ENCODE measurements around the gene STX11.
A peak's percentile ranks its signal among the peaks of the same experiment; 100 is the strongest.

The STX11 gene

DNA sequence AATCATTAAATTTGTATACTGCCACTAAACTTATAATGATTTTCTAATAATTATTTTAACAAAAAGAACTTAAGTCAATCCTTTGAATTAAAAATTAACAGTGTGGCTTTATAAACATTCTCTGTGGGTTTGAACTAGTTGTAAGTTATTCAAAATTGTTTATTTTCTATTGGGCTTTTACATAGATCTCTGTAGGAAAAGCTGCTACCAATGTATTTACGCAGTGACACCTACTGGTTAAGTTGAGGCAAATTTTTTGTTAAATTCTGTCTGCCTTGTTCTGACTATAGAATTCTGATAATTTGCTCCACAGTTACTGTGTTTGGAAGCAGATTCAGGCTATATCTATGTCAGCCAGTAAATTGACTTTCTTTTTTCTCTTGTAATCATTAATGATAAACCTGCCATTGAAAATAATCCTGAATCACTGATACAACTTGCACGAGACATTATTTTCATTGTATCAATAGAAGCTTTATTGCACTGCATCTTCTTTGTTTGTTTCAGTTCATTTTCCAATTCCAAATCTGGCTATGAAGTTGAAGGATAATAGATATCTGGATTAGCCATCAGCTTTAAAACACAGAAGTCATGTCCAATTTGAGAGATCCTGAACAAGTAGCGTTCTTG is 68.9 kb downstream of the STX11 start:
- no peak overlapping the region for H3K4me3 ChIP-seq (ENCODE audit: low read length)

DNA sequence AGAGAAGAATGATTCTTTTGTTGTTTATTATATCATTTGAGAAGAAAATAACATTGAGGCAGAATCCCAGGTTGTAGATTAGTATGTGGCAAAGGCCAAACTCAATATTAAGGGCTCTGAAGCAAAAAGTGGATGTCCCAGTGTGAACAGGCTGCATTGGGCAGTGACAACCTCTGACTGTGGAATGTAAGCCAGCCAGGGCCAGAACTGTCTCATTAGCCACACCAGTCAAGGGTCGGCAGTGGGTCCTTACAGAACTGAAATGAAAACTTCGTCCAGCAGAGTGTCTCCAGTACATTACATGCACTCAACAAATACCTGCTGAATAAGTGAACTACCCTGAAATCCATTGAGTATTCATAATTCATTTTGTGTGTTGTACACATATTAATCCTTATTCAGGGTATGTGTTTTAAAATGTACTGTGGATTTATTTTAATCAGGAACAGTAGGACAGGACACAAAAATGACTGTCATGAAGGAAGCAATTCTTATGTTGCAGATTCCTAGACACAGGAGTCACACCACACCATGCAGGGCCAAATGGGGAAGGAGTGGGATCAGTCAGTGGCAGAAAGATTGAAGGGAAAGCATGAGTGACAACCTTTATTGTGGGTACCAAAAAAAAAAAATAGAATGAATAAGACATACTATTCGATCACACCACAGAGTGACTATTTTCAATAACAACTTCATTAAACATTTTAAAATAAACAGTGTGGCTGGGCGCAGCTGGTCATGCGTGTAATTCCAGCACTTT is 69.9 kb downstream of the STX11 start:
- DNase-seq, result no peak
- no peak overlapping the region for H3K27ac ChIP-seq (ENCODE audit: low read length)
- H3K4me1 ChIP-seq (ENCODE audit: low read length), result peaks cover 4% of the 10 kb centered on the region; the same call in 1 of the 2 replicates
- no peaks in the 10 kb centered on the region for H3K9me2 ChIP-seq (replicated peaks; ENCODE audit: insufficient read depth, low read length)
- H4K20me1 ChIP-seq (ENCODE audit: insufficient read depth, low read length), result no peaks in the 10 kb centered on the region
- no peaks in the 10 kb centered on the region for H3K9me3 ChIP-seq (replicated peaks; ENCODE audit: insufficient read depth, low read length)
- H3K36me3 ChIP-seq (replicated peaks; ENCODE audit: insufficient read depth, low read length), result no peaks in the 10 kb centered on the region
- no peaks in the 10 kb centered on the region for H3K27me3 ChIP-seq (replicated peaks; ENCODE audit: insufficient read depth, low read length)
- TF ChIP-seq, protein P1, sequence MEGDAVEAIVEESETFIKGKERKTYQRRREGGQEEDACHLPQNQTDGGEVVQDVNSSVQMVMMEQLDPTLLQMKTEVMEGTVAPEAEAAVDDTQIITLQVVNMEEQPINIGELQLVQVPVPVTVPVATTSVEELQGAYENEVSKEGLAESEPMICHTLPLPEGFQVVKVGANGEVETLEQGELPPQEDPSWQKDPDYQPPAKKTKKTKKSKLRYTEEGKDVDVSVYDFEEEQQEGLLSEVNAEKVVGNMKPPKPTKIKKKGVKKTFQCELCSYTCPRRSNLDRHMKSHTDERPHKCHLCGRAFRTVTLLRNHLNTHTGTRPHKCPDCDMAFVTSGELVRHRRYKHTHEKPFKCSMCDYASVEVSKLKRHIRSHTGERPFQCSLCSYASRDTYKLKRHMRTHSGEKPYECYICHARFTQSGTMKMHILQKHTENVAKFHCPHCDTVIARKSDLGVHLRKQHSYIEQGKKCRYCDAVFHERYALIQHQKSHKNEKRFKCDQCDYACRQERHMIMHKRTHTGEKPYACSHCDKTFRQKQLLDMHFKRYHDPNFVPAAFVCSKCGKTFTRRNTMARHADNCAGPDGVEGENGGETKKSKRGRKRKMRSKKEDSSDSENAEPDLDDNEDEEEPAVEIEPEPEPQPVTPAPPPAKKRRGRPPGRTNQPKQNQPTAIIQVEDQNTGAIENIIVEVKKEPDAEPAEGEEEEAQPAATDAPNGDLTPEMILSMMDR (IDR thresholded peaks at IDR 0.05; ENCODE audit: low read length), result no peak
- TF ChIP-seq EZH2 (optimal IDR thresholded peaks at IDR 0.05; ENCODE audit: low read depth, low read length) (no peak), EZH2phosphoT487 (IDR thresholded peaks at IDR 0.05; ENCODE audit: low read length) (no peak)
- H3F3A ChIP-seq (ENCODE audit: insufficient read depth, low read length), result 0 out of 2 replicates have a peak, but pooled peaks cover 4% of the 10 kb centered on the region
- H2AFZ ChIP-seq (ENCODE audit: low read length), result no peak overlapping the region
- H3K79me2 ChIP-seq (ENCODE audit: low read length), result no peaks in the 10 kb centered on the region
- no peak overlapping the region for H3K4me2 ChIP-seq (ENCODE audit: low read depth, low read length)
- H3K4me3 ChIP-seq (ENCODE audit: low read length), result no peak overlapping the region
- H3K9ac ChIP-seq (ENCODE audit: low read length), result no peak overlapping the region

More for the DNA sequence above, 68.9 kb downstream of the STX11 start:
- no peaks in the 10 kb centered on the region for H3K27me3 ChIP-seq (replicated peaks; ENCODE audit: insufficient read depth, low read length)
- no peaks in the 10 kb centered on the region for H3K9me3 ChIP-seq (replicated peaks; ENCODE audit: insufficient read depth, low read length)
- no peak overlapping the region for H2AFZ ChIP-seq (ENCODE audit: low read length)
- peaks cover 4% of the 10 kb centered on the region; the same call in 1 of the 2 replicates for H3K4me1 ChIP-seq (ENCODE audit: low read length)
- no peak overlapping the region for H3K4me2 ChIP-seq (ENCODE audit: low read depth, low read length)
- no peaks in the 10 kb centered on the region for H3K79me2 ChIP-seq (ENCODE audit: low read length)
- H3K9ac ChIP-seq (ENCODE audit: low read length), result no peak overlapping the region
- DNase-seq, result peak; percentile 40
- no peaks in the 10 kb centered on the region for H4K20me1 ChIP-seq (ENCODE audit: insufficient read depth, low read length)
- no peaks in the 10 kb centered on the region for H3K9me2 ChIP-seq (replicated peaks; ENCODE audit: insufficient read depth, low read length)
- H3K27ac ChIP-seq (ENCODE audit: low read length), result no peak overlapping the region
- TF ChIP-seq EZH2phosphoT487 (IDR thresholded peaks at IDR 0.05; ENCODE audit: low read length), result no peak
- TF ChIP-seq, protein P1 (IDR thresholded peaks at IDR 0.05; ENCODE audit: low read length), result peak; percentile 45
- no peaks in the 10 kb centered on the region for H3K36me3 ChIP-seq (replicated peaks; ENCODE audit: insufficient read depth, low read length)
- H3F3A ChIP-seq (ENCODE audit: insufficient read depth, low read length), result 0 out of 2 replicates have a peak, but pooled peaks cover 4% of the 10 kb centered on the region

DNA sequence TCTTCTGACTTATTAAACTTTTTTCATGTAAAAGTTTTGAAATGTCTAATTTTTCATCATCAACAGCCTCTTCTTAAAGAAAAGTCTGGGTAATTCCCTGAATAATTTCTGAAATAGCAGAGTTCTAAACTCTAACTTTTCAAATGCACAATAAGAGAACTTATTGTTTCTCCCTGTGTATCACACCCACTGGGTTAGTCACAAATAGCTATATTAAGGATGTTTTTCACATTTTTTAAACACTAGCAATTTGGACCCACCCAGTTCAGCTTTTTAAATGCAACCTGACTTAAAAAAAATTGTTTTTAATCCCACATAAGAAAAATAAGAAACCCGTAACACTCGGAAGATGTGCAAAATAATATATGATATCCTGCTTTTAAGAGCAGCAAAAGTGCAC is 73.4 kb downstream of the STX11 start:
- Histone ChIP-seq H3K27me3 (replicated peaks; ENCODE audit: insufficient read depth, low read length) (no peaks in the 10 kb centered on the region), H3K9ac (ENCODE audit: low read length) (no peak overlapping the region), H3K9me2 (replicated peaks; ENCODE audit: insufficient read depth, low read length) (no peaks in the 10 kb centered on the region), H3K79me2 (ENCODE audit: low read length) (no peaks in the 10 kb centered on the region), H3F3A (ENCODE audit: insufficient read depth, low read length) (no peaks in the 10 kb centered on the region), H3K4me1 (ENCODE audit: low read length) (no peaks in the 10 kb centered on the region), H3K36me3 (replicated peaks; ENCODE audit: insufficient read depth, low read length) (no peaks in the 10 kb centered on the region), H3K9me3 (replicated peaks; ENCODE audit: insufficient read depth, low read length) (no peaks in the 10 kb centered on the region), H3K4me3 (ENCODE audit: low read length) (no peak overlapping the region), H3K27ac (ENCODE audit: low read length) (no peak overlapping the region), H2AFZ (ENCODE audit: low read length) (no peak overlapping the region), H3K4me2 (ENCODE audit: low read depth, low read length) (no peak overlapping the region), H4K20me1 (ENCODE audit: insufficient read depth, low read length) (no peaks in the 10 kb centered on the region)
- TF ChIP-seq, protein P1 (IDR thresholded peaks at IDR 0.05; ENCODE audit: low read length), result no peak
- no peak for TF ChIP-seq EZH2 (optimal IDR thresholded peaks at IDR 0.05; ENCODE audit: low read depth, low read length)
- no peak for TF ChIP-seq EZH2phosphoT487 (IDR thresholded peaks at IDR 0.05; ENCODE audit: low read length)
- DNase-seq, result no peak
